BJ (cell line): ENCODE results near the gene TMEM209. TPM values are rescaled to one million over a fixed set of nuclear protein-coding genes. Genes with fewer than 3 reads are reported as not detected.

Experiments
- CTCF ChIA-PET: fragments of 350-600 bp; formaldehyde crosslinking; extraction: SDS; loops from one replicate; lab custom pipeline; 2021; ENCODE audit warnings: antibody characterized with exemption, inconsistent platforms; lab: Yijun Ruan, JAX
- POLR2A ChIA-PET: fragments of 300-600 bp; sonication (Branson Sonifier 250); formaldehyde crosslinking; extraction: SDS; loops from one replicate; lab custom pipeline; 2021; ENCODE audit warnings: antibody characterized with exemption; lab: Charles Lee
- DNase-seq: peaks from one replicate; pipeline ENCODE4 v3.0.0-alpha.2; 2011; ENCODE audit warnings: low read depth
- H3K27me3 ChIP-seq: 2 replicates; pipeline ENCODE4 v1.6.0; 2011; ENCODE audit warnings: low read length; ENCODE audit not compliant: control insufficient read depth, insufficient read depth
- H3K36me3 ChIP-seq: 2 replicates; pipeline ENCODE4 v1.5.1; 2011; ENCODE audit warnings: low read length; ENCODE audit not compliant: control insufficient read depth, insufficient read depth
- H3K4me3 ChIP-seq: 2 replicates; pipeline ENCODE4 v1.5.1; 2011; ENCODE audit warnings: low read depth, mild to moderate bottlenecking, control low read depth, low read length
- polyA plus RNA-seq: library from polyadenylated mRNA; depleted of rRNA; stranded (reverse); fragments of >200 nt; gene quantifications from 2 replicates; pipeline ENCODE4 v1.2.3, GENCODE V29; 2011
- TF ChIP-seq, protein P1 (sequence below): IDR thresholded peaks from 2 replicates; pipeline ENCODE4 v1.5.1; 2011; ENCODE audit warnings: low read depth, mild to moderate bottlenecking, control low read depth, inconsistent platforms, low read length, moderate library complexity; ENCODE audit not compliant: insufficient read depth

TMEM209 gene
- polyA plus RNA-seq, 1 experiment, result 15.5 TPM

DNA sequence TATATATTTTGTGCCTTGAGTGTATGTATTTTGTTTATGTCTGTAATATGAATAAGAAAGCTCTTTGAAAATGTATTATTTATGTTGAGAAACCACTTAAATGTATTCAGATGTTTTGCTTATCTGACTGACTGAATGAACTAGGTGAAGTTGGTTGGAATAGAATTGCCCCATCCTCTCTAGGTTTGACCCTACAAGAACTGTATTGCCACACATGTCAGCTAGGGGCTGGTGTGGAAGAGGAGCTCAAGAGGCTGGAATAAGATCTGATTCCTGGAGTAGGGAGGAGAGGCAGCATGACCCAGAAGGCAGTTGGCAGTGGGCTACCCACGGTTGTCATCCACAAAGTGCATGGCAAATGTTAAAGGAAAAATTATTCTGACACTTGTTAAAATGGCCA is 11.5 kb upstream of the TMEM209 start:
- Histone ChIP-seq H3K27me3 (peaks cover 2% of the 10 kb centered on the region; the same call in 1 of the 2 replicates), H3K36me3 (no peaks in the 10 kb centered on the region), H3K4me3 (no peak overlapping the region)
- CTCF ChIA-PET, result no interaction called here
- no peak for DNase-seq
- TF ChIP-seq, protein P1, sequence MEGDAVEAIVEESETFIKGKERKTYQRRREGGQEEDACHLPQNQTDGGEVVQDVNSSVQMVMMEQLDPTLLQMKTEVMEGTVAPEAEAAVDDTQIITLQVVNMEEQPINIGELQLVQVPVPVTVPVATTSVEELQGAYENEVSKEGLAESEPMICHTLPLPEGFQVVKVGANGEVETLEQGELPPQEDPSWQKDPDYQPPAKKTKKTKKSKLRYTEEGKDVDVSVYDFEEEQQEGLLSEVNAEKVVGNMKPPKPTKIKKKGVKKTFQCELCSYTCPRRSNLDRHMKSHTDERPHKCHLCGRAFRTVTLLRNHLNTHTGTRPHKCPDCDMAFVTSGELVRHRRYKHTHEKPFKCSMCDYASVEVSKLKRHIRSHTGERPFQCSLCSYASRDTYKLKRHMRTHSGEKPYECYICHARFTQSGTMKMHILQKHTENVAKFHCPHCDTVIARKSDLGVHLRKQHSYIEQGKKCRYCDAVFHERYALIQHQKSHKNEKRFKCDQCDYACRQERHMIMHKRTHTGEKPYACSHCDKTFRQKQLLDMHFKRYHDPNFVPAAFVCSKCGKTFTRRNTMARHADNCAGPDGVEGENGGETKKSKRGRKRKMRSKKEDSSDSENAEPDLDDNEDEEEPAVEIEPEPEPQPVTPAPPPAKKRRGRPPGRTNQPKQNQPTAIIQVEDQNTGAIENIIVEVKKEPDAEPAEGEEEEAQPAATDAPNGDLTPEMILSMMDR, result no peak
- POLR2A ChIA-PET, result no interaction called here

DNA sequence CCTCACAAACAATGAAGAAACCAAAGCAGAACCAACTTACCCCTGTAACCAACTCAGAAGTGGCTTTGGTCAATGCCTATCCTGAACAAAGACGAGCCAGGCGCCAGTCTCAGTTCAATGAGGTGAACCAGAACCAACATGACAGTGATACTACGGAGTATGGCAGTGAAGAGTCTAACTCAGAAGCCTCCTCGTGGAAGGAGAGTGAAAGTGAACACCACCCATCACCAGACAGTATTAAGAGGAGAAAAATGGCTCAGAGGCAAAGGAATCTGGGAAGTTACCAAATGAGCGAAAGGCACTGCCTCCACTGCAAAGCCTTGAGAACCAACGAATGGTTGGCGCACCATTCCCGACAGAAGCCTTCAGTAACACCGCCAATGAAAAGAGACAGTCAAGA is 10.8 kb upstream of the TMEM209 start:
- TF ChIP-seq, protein P1, result no peak
- H3K27me3 ChIP-seq, result peaks cover 2% of the 10 kb centered on the region; the same call in 1 of the 2 replicates
- no peak for DNase-seq
- CTCF ChIA-PET, result no interaction called here
- H3K36me3 ChIP-seq, result no peaks in the 10 kb centered on the region
- no peak overlapping the region for H3K4me3 ChIP-seq
- POLR2A ChIA-PET, result no interaction called here

DNA sequence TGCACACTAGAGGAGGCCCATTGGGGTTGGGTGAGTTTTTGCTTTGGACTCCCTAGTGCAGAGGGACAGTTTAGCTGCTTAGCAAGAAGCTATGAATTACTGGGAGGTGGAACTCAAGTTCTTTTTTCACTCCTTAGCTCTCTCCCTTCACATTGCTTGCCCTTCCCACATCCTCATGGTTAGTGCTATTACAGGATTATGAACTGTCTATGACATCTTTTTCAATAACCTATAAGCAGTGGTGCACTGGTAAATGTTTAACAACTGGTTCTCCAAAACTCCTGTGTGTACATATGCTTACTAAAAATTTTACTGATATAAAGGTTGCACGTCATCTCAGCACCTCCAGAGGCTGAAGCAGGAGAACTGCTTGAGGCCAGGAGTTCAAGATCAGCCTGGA is 8.6 kb upstream of the TMEM209 start:
- ChIA-PET CTCF (interaction anchor here (0.7 to 1.4 kb wide), 2 partner anchors 13 to 27 kb away, joined by 3 read pairs; no protein-coding TSS in a partner anchor), POLR2A (no interaction called here)
- DNase-seq, result no peak
- TF ChIP-seq, protein P1, result no peak
- H3K36me3 ChIP-seq, result no peaks in the 10 kb centered on the region
- no peak overlapping the region for H3K4me3 ChIP-seq
- H3K27me3 ChIP-seq, result no peaks in the 10 kb centered on the region

DNA sequence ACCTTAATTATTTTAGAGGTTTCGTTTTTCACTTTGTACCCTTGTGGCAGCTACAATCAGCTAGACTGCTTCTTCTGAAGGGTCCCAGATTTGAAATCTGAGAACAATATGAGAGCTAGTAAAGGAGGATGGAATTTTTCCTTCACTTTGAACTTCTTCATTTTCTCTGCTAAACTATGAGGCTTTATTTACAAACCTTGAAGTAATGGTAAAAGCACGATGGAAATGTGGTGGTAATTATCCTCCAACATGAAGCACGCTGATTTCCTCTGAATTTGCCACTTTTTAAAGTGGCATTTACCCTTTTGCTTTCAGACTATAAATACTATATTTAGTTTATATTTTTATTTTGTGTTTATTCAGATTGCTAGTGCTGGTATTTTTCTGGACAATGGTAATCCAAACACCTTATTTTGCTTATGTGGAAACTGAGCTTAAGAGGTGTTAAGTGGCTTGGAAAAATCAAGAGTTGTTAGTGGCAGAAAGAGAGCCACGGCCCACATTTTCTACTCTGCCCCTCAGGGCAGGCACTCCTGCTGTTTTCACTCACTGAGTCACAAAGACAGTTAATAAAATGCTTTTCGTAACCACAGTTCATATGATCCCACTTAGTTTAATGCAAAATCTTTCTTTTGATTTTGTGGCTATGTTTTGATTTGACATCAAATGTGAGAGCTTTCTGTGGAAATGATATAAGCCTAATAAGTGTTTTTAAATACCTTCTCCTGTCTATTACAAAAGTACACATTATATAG is 5.2 kb upstream of the TMEM209 start:
- TF ChIP-seq, protein P1, result no peak
- CTCF ChIA-PET, result interaction anchor here (1.5 to 2.5 kb wide), 3 partner anchors 31 to 138 kb away, joined by 4 to 9 read pairs (median 4); no protein-coding TSS in a partner anchor

DNA sequence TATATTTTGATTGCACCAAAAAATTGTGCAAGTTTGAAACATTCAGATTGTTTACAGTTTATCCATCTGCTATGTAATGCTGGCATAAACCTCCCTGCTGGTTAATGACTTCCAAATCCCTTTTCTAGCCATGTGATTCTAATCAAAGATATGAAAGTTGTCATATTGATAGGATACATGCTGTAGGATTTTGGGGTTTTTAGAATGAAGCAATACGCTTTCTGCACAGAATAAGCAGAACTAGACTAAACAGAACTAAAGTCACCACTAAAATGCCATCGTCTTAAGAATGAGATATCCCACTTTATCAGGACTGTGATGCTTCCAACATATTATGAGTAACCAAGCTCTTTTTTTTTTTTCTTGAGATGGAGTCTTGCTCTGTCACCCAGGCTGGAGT is 3.3 kb upstream of the TMEM209 start:
- no peaks in the 10 kb centered on the region for H3K36me3 ChIP-seq
- no peak overlapping the region for H3K4me3 ChIP-seq
- ChIA-PET POLR2A (no interaction called here), CTCF (interaction anchor here (0.8 to 2.5 kb wide), 2 partner anchors 136 to 283 kb away, joined by 3 to 9 read pairs; no protein-coding TSS in a partner anchor)
- DNase-seq, result no peak
- TF ChIP-seq, protein P1, result no peak
- no peaks in the 10 kb centered on the region for H3K27me3 ChIP-seq

More for the DNA sequence above, 5.2 kb upstream of the TMEM209 start:
- Histone ChIP-seq H3K36me3 (no peaks in the 10 kb centered on the region), H3K27me3 (no peaks in the 10 kb centered on the region), H3K4me3 (no peak overlapping the region)
- DNase-seq, result peak; percentile 49
- POLR2A ChIA-PET, result interaction anchor here (0.6 to 0.9 kb wide), 2 partner anchors 140 to 701 kb away, joined by 3 read pairs; partner anchors contain the start of gene KLHDC10
